ENCODE results near the gene PYDC1.
"Not testable (repeated sequence)": the region's sequence is repeated elsewhere in the genome, so short reads cannot be mapped to it uniquely, and the experiment has no call there.

The PYDC1 gene

GRCh38 chr16:31216422-31217135 is at the start of gene PYDC1:
TSS of gene PYDC1 (minus strand) at chr16:31217135. CDS start at chr16:31217028, 107 bp downstream.
- DNase-seq = no peak

DNA sequence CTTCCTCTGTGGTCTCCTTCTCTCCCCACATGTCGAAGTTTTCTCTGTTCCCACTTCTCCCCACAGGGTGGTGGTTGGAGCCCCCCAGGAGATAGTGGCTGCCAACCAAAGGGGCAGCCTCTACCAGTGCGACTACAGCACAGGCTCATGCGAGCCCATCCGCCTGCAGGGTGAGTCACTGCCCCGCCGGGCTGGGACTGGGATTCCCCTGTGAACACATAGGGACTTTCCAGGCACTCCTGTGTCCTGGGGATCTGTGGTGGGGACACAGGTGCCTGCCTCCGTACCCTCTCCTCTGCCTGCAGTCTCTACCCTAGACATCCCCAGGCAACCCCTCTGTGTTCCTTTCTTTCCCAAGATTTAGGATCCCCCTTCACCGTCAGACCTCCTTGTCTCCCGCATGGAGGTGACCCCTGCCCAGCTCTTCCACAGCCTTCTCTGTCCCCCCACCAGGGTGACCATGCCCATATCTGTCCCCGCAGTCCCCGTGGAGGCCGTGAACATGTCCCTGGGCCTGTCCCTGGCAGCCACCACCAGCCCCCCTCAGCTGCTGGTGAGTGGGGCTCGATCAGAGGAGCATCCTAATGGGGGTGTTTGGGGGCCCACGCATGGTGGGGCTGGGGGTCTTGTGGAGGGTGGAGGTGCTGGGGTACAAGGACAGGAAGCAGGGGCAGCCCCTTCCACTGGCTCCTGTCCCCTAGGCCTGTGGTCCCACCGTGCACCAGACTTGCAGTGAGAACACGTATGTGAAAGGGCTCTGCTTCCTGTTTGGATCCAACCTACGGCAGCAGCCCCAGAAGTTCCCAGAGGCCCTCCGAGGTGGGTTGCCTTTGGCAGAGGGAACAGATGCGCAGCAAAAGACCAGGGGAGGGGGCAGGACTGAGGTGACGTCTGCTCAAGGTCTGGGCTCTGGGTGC is 48.7 kb upstream of the PYDC1 start:
- DNase-seq = peak; percentile 83

GRCh38 chr16:31262084-31262483 is 45.1 kb upstream of the PYDC1 start:
- DNase-seq = no peak

GRCh38 chr16:31260136-31260931 is 43.4 kb upstream of the PYDC1 start:
- DNase-seq = no peak

GRCh38 chr16:31258366-31258765 is 41.4 kb upstream of the PYDC1 start:
- no peak for DNase-seq

DNA sequence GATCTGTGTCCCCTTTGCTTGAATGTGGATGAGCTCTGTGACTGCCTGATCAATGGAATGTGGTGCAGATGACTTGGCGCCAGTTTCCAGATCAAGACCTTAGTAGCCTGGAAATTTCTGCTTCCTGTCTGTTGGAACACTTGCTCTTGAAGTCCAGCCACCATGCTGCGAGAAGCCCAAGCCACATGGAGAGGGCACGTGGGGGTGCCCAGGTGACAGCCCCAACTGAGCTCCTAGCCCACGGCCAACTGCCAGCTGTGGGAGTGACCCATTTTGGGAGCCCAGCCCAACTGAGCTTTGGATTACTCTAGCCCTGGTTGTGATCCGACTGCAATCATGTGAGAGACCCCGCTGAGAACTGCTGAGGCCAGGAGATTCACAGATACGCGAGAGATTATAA is 39.5 kb upstream of the PYDC1 start:
- DNase-seq = no peak

DNA sequence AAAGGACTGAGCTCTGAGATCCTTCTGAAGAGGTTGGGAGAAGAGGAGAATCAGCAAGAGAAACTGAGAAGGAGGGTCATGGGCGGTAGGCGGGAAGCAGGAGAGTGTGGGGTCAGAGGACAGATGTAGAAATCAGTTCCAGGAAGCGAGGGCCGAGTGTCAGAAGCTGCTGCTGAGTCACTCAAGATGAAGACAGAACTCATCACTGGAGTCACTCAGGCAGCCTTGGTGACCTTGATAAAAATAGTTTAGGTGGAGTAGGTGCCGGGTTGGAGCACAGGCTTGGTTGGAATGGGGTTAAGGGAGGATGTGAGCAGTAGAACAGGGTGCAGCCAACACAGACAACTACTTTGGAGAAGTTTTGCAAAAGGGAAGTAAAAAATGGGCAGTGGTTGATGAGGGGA is 36.7 kb upstream of the PYDC1 start:
- peak; percentile 80 for DNase-seq

DNA sequence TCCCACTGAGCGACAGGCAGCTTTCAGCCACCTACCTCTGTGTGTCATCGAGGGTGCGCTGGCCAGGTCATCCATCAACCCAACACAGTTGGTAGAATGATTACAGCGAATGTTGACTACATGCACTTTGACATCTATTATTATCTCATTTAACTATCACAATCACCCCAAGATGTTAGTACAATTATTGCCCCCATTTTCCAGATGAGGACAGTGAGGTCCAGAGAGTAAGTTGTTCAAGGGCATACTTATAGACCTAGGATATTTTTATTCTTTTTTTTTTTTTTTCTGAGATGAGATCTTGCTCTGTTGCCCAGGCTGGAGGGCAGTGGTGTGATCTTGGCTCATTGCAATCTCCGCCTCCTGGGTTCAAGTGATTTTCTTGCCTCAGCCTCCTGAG is 34.5 kb upstream of the PYDC1 start:
- no peak for DNase-seq

DNA sequence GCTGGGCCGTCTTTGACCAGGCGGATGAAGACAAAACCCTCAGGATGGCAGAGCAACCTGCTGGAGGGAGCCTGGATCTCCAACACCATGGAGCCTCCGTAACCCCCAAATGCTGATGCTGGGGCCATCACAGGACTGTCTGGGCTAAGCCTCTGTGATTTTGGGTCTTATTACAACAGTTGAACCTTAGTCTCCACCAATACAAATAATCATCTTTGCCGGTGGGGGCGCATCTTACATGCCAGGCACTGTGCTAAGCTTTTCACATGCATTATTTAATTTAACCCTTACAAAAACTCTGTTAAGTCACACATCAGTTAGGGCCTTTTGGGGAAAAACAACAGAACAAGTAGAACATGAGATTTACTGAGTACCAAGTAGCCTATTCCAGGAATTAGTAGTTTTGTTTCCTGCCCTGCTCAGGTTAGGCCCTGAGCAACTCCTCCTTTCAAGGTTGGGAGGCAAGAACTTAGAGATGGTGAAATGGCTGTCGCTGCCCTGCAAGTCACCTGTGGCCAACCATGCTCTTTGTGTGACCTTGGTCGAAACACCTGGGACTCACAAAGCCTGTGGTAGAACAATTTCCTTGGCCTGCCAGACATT is 33.9 kb upstream of the PYDC1 start:
- DNase-seq = peak; percentile 57

GRCh38 chr16:31248344-31248743 is 31.4 kb upstream of the PYDC1 start:
- DNase-seq = no peak

- DNase-seq = no peak
Observed at GRCh38 chr16:31246296-31246695, 29.4 kb upstream of the PYDC1 start.

DNA sequence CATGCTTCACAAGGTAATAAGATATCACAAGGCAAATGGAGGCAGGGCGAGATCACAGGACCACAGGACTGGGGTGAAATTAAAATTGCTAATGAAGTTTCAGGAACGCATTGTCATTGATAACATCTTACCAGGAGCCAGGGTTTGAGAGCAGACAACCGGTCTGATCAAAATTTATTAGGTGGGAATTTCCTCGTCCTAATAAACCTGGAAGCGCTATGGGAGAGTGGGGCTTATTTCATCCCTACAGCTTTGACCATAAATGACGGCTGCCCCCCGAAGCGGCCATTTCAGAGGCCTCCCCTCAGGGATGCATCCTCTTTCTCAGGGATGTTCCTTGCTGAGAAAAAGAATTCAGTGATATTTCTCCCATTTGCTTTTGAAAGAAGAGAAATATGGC is 28.7 kb upstream of the PYDC1 start:
- not testable (repeated sequence) for DNase-seq

DNA sequence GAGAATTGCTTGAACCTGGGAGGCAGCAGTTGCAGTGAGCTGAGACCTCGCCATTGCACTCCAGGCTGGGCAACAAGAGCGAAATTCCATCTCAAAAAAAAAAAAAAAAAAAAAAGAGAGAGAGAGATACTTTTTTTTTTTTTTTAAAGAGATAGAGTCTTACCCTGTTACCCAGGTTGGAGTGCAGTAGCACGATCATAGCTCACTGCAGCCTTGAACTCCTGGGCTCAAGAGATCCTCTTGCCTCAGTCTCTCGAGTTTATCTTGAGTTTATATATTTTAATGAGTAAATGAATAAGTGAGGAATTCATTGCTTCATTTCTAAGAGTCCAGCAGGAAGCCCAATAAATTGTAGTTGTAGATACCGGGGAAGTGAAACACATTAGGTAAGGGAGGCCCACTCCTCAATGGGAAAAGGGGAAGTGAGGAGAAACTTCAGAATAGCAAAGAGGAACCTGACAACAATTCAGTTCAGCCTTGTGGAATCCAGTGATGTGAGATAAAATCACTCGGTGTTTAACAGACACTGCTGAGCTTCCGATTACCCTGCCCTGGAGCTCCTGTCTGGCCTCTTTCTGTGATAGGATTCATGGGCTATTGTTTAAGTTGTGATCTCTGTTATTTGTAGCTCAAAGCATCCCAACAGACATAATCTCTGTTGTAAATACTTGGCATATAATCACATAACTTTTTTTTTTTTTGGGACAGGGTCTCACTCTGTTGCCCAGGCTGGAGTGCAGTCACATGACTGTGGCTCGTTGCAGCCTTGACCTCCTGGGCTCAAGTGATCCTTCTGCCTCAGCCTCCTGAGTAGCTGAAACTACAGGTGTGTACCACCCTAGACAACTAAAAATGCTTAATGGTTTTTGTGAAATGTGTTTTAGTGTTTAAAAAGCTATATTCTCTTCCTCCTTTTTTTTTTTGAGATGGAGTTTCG is 27.1 kb upstream of the PYDC1 start:
- DNase-seq = no peak

DNA sequence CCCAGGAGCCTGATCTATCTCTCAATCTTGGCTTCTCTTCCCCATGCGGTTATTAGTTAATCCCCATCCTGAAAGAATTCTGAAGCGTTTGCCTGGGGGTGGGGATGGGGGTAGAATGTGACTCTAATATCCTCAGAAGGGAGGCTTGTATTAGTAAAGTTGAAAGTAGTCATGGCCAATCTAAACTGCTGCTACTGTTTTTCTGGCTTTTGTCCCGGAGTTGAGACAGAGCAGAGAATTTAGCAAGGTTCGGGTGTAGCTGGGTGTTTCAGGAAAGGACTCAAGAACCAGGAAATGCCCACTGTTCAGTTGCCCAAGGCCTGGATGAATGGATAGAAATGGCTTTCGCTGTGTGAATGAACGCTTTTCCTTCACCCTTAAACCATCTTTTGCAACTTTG is 25.3 kb upstream of the PYDC1 start:
- DNase-seq = no peak

GRCh38 chr16:31238041-31238440 is 21.1 kb upstream of the PYDC1 start:
- no peak for DNase-seq

DNA sequence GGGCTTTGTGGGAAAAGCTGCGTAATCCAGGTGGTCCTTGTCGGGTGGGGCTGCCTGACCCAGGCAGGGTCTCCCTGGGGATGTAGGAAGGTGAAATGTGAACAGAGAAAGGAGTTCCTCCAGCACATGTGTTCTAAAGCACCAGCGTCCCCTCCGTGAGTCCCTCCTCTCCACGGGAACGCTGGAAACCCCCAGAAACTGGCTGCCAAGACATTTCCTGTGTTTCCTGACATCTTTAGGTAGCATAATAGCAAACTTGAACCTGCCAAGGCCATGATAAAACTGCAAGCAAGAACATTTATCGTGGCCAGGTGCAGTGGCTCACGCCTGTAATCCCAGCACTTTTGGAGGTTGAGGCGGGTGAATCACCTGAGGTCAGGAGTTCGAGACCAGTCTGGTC is 12.6 kb upstream of the PYDC1 start:
- no peak for DNase-seq

DNA sequence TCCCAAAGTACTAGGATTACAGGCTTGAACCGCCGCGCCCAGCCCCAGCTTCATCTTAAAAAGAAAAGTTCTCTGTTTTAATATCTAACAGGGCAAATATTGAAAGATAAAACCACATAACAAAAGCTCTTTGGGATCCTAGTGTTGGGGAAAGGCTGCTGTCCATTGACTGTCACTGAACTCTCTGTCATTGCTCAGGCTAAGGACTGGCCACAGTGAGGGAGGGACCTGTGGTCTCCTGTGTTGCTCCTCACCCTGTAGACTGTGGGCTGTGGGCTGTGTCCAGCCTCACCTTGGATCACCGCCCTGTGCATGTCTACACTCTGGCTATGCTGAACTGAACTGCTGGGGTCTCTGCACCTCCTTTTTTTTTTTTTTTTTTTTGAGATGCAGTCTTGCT is 11.3 kb upstream of the PYDC1 start:
- no peak for DNase-seq

DNA sequence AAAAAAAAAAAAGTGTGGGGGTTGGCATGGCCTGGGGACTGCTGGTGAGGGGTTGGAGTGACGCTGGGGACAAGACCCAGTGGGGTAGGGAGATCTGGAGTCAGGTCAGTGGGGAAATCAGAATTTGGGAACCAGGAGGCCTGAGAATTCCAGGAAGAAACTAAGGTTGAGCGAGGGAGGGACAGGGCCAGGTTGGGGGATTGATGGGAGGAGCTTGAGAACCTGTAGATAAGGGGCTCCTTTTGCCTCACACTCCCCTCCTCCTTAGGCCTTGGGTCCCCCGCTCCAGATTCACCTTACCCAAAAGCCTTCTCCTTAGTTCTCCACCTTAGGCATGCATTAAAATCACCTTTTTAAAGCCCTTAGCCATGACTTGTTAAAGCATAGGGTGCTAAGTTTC is 8.3 kb upstream of the PYDC1 start:
- DNase-seq = no peak

- DNase-seq = no peak
Observed at GRCh38 chr16:31224092-31224955, 7.4 kb upstream of the PYDC1 start.

DNA sequence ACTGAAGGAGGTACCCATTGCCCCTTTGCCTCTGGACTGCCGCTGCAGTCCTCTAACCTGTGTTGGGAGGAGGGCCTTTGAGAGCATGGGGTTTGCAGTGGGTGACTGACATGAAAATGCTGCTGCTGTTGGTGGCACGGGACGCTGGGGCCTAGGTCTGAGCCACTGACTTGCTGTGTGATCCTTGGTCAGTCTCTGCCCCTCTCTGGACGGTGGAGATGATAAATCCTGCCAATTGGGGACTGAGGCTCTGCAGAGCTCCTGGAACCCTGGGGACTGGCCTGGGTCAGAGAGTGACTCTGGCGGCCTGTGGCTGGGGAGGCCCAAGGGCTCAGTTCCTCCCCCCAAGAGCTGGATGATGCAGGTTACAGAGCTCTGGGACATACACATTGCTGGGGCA is 6.1 kb upstream of the PYDC1 start:
- DNase-seq = no peak

Measured in activated CD4-positive, alpha-beta T cell treated with anti-CD3 and anti-CD28 coated beads, Interleukin-2, Interleukin-6, amounts not matched to agents 100 ng/mL and 50 ng/mL, durations not matched to agents 16 hours and 8 hours (primary cell).